KMS-11 (cell line): ENCODE data around the gene SRPK3.
"Not testable (repeated sequence)": the region's sequence is repeated elsewhere in the genome, so short reads cannot be mapped to it uniquely, and the experiment has no call there.

Source experiments
- H2AFZ ChIP-seq: fragments of 200-600 bp; sonication (generic); 2 replicates; pipeline ENCODE4 v1.6.1; 2016; ENCODE audit warnings: antibody characterized with exemption, mixed run types, low read depth
- H3K27ac ChIP-seq: fragments of 200-600 bp; sonication (generic); 2 replicates; pipeline ENCODE4 v1.6.1; 2016; ENCODE audit warnings: mild to moderate bottlenecking, mixed run types
- H3K27me3 ChIP-seq: fragments of 200-600 bp; sonication (generic); 2 replicates; pipeline ENCODE4 v1.6.1; 2017; ENCODE audit warnings: mild to moderate bottlenecking, low read depth, mixed run types, moderate library complexity; ENCODE audit not compliant: insufficient read depth
- H3K36me3 ChIP-seq: fragments of 200-600 bp; sonication (generic); 2 replicates; pipeline ENCODE4 v1.6.1; 2017; ENCODE audit warnings: mild to moderate bottlenecking, mixed run types; ENCODE audit not compliant: insufficient read depth
- H3K4me1 ChIP-seq: fragments of 200-600 bp; sonication (generic); 2 replicates; pipeline ENCODE4 v1.6.1; 2016; ENCODE audit warnings: mild to moderate bottlenecking, low read depth, mixed run types; ENCODE audit not compliant: poor library complexity, severe bottlenecking
- H3K4me2 ChIP-seq: fragments of 200-600 bp; sonication (generic); 2 replicates; pipeline ENCODE4 v1.7.0; 2016; ENCODE audit warnings: mild to moderate bottlenecking, mixed run types
- H3K4me3 ChIP-seq: fragments of 200-600 bp; sonication (generic); IDR thresholded peaks from 2 replicates; pipeline ENCODE4 v1.6.1; 2017; ENCODE audit warnings: low read depth, low read length, mixed read lengths; ENCODE audit not compliant: insufficient read depth
- H3K79me2 ChIP-seq: fragments of 200-600 bp; sonication (generic); 2 replicates; pipeline ENCODE4 v1.6.1; 2016; ENCODE audit warnings: low read depth, mixed run types; ENCODE audit not compliant: insufficient read depth
- H3K9ac ChIP-seq: fragments of 200-600 bp; sonication (generic); 2 replicates; pipeline ENCODE4 v1.6.1; 2016; ENCODE audit warnings: mild to moderate bottlenecking, mixed run types
- H4K20me1 ChIP-seq: fragments of 200-600 bp; sonication (generic); 2 replicates; pipeline ENCODE4 v1.6.1; 2016; ENCODE audit warnings: mild to moderate bottlenecking, mixed run types; ENCODE audit not compliant: insufficient read depth
- CTCF ChIP-seq: fragments of 200-600 bp; sonication (generic); conservative IDR thresholded peaks from 2 replicates; pipeline ENCODE4 v1.6.1; 2017; ENCODE audit warnings: low read depth, mild to moderate bottlenecking, antibody characterized with exemption, low read length, moderate library complexity, mixed read lengths

The SRPK3 gene

GRCh38 chrX:153746359-153746758 lies 34.5 kb upstream of the SRPK3 start:
- Histone ChIP-seq H3K79me2 (no peaks in the 10 kb centered on the region), H3K4me1 (no peaks in the 10 kb centered on the region), H3K4me2 (no peak overlapping the region), H2AFZ (no peak overlapping the region), H3K36me3 (no peaks in the 10 kb centered on the region), H3K27me3 (no peaks in the 10 kb centered on the region), H4K20me1 (no peaks in the 10 kb centered on the region), H3K4me3 (no peak overlapping the region), H3K27ac (no peak overlapping the region), H3K9ac (no peak overlapping the region)
- TF ChIP-seq CTCF: no peak

GRCh38 chrX:153746991-153747390 lies 33.9 kb upstream of the SRPK3 start:
- not testable (repeated sequence) for H3K36me3 ChIP-seq, H3K4me2 ChIP-seq, H3K4me1 ChIP-seq, H3K27me3 ChIP-seq, H3K79me2 ChIP-seq, H3K27ac ChIP-seq, H4K20me1 ChIP-seq, H2AFZ ChIP-seq, H3K9ac ChIP-seq, H3K4me3 ChIP-seq

- H3K27me3 ChIP-seq, H3K4me1 ChIP-seq, H3K27ac ChIP-seq, H2AFZ ChIP-seq, H3K4me3 ChIP-seq, H4K20me1 ChIP-seq, H3K9ac ChIP-seq, H3K36me3 ChIP-seq, H3K79me2 ChIP-seq, H3K4me2 ChIP-seq: not testable (repeated sequence)
These were observed 31.8 kb upstream of the SRPK3 start for GRCh38 chrX:153749017-153749416.

GRCh38 chrX:153750127-153750774 lies 30.6 kb upstream of the SRPK3 start:
- H3K27me3 ChIP-seq: no peaks in the 10 kb centered on the region
- no peak overlapping the region for H3K27ac ChIP-seq
- no peak overlapping the region for H3K4me3 ChIP-seq
- H4K20me1 ChIP-seq: no peaks in the 10 kb centered on the region
- H3K79me2 ChIP-seq: no peaks in the 10 kb centered on the region
- H2AFZ ChIP-seq: no peak overlapping the region
- H3K36me3 ChIP-seq: no peaks in the 10 kb centered on the region
- no peaks in the 10 kb centered on the region for H3K4me1 ChIP-seq
- H3K4me2 ChIP-seq: no peak overlapping the region
- H3K9ac ChIP-seq: no peak overlapping the region
- TF ChIP-seq CTCF: no peak

- Histone ChIP-seq H3K9ac (no peak overlapping the region), H3K4me2 (no peak overlapping the region), H3K36me3 (no peaks in the 10 kb centered on the region), H3K27me3 (no peaks in the 10 kb centered on the region), H3K4me1 (no peaks in the 10 kb centered on the region), H3K4me3 (no peak overlapping the region), H3K79me2 (no peaks in the 10 kb centered on the region), H2AFZ (no peak overlapping the region), H3K27ac (no peak overlapping the region), H4K20me1 (no peaks in the 10 kb centered on the region)
- TF ChIP-seq CTCF: no peak
These were observed 25.7 kb upstream of the SRPK3 start for GRCh38 chrX:153755136-153755535.
